Mucosa of stomach (tissue), 1 donor: ENCODE data around the gene ARID3B.
"Not testable (repeated sequence)": the region's sequence is repeated elsewhere in the genome, so short reads cannot be mapped to it uniquely, and the experiment has no call there.

Source experiments
- H3K27me3 ChIP-seq: one replicate; pipeline ENCODE4 v1.7.0; 2013; ENCODE audit warnings: mild to moderate bottlenecking, low read length; ENCODE audit not compliant: control insufficient read depth, insufficient read depth
- H3K36me3 ChIP-seq: one replicate; pipeline ENCODE4 v1.7.0; 2013; ENCODE audit warnings: low read length; ENCODE audit not compliant: control insufficient read depth, insufficient read depth
- H3K4me1 ChIP-seq: one replicate; pipeline ENCODE4 v1.7.0; 2013; ENCODE audit warnings: mild to moderate bottlenecking, low read length; ENCODE audit not compliant: control insufficient read depth, insufficient read depth
- H3K4me3 ChIP-seq: one replicate; pipeline ENCODE4 v1.7.0; 2013; ENCODE audit warnings: low read length
- H3K9ac ChIP-seq: one replicate; pipeline ENCODE4 v1.7.0; 2013; ENCODE audit warnings: mild to moderate bottlenecking, low read length, moderate library complexity
- H3K9me3 ChIP-seq: one replicate; pipeline ENCODE4 v1.7.0; 2013; ENCODE audit warnings: mild to moderate bottlenecking, low read length, moderate library complexity; ENCODE audit not compliant: control insufficient read depth
- donor health status: Pancreatic carcinoma.

Gene ARID3B

GRCh38 chr15:74540761-74541493 is at the start of gene ARID3B:
Gene ARID3B (plus strand): TSS chr15:74541220. CDS start chr15:74543937, 2,717 bp downstream.
- Histone ChIP-seq H3K36me3 (no peaks in the 10 kb centered on the region), H3K9ac (peak within 1 kb of the TSS; percentile 90), H3K4me1 (peaks cover 9% of the 10 kb centered on the region), H3K9me3 (no peaks in the 10 kb centered on the region), H3K27me3 (no peaks in the 10 kb centered on the region), H3K4me3 (peak within 1 kb of the TSS; percentile 78)

GRCh38 chr15:74496648-74497047 is 44.4 kb upstream of the ARID3B start:
- H3K4me3 ChIP-seq, result no peak overlapping the region
- no peaks in the 10 kb centered on the region for H3K9me3 ChIP-seq
- H3K27me3 ChIP-seq, result no peaks in the 10 kb centered on the region
- H3K9ac ChIP-seq, result no peak overlapping the region
- H3K4me1 ChIP-seq, result no peaks in the 10 kb centered on the region
- H3K36me3 ChIP-seq, result no peaks in the 10 kb centered on the region

GRCh38 chr15:74497584-74497983 is 43.4 kb upstream of the ARID3B start:
- no peaks in the 10 kb centered on the region for H3K36me3 ChIP-seq
- H3K27me3 ChIP-seq, result no peaks in the 10 kb centered on the region
- H3K9ac ChIP-seq, result no peak overlapping the region
- H3K9me3 ChIP-seq, result no peaks in the 10 kb centered on the region
- no peaks in the 10 kb centered on the region for H3K4me1 ChIP-seq
- no peak overlapping the region for H3K4me3 ChIP-seq

- H3K9ac ChIP-seq, result no peak overlapping the region
- no peaks in the 10 kb centered on the region for H3K36me3 ChIP-seq
These were observed 41.7 kb upstream of the ARID3B start for GRCh38 chr15:74499366-74499765.

GRCh38 chr15:74500401-74500800 is 40.6 kb upstream of the ARID3B start:
- no peaks in the 10 kb centered on the region for H3K36me3 ChIP-seq

More at GRCh38 chr15:74499366-74499765, 41.7 kb upstream of the ARID3B start:
- H3K4me1 ChIP-seq, result no peaks in the 10 kb centered on the region
- H3K27me3 ChIP-seq, result no peaks in the 10 kb centered on the region
- H3K4me3 ChIP-seq, result no peak overlapping the region
- H3K9me3 ChIP-seq, result no peaks in the 10 kb centered on the region

GRCh38 chr15:74502301-74502700 is 38.7 kb upstream of the ARID3B start:
- no peaks in the 10 kb centered on the region for H3K9me3 ChIP-seq
- H3K4me1 ChIP-seq, result no peaks in the 10 kb centered on the region
- H3K36me3 ChIP-seq, result no peaks in the 10 kb centered on the region
- no peak overlapping the region for H3K9ac ChIP-seq
- H3K27me3 ChIP-seq, result no peaks in the 10 kb centered on the region
- H3K4me3 ChIP-seq, result no peak overlapping the region

More at GRCh38 chr15:74500401-74500800, 40.6 kb upstream of the ARID3B start:
- Histone ChIP-seq H3K9ac (no peak overlapping the region), H3K27me3 (no peaks in the 10 kb centered on the region), H3K4me3 (no peak overlapping the region), H3K4me1 (no peaks in the 10 kb centered on the region), H3K9me3 (no peaks in the 10 kb centered on the region)

GRCh38 chr15:74504418-74504817 is 36.6 kb upstream of the ARID3B start:
- no peaks in the 10 kb centered on the region for H3K9me3 ChIP-seq
- no peaks in the 10 kb centered on the region for H3K36me3 ChIP-seq
- H3K4me3 ChIP-seq, result no peak overlapping the region
- H3K27me3 ChIP-seq, result no peaks in the 10 kb centered on the region
- H3K4me1 ChIP-seq, result no peaks in the 10 kb centered on the region
- H3K9ac ChIP-seq, result no peak overlapping the region

GRCh38 chr15:74504836-74505235 is 36.2 kb upstream of the ARID3B start:
- no peaks in the 10 kb centered on the region for H3K9me3 ChIP-seq
- H3K9ac ChIP-seq, result no peak overlapping the region
- no peak overlapping the region for H3K4me3 ChIP-seq
- H3K27me3 ChIP-seq, result no peaks in the 10 kb centered on the region
- no peaks in the 10 kb centered on the region for H3K4me1 ChIP-seq
- H3K36me3 ChIP-seq, result no peaks in the 10 kb centered on the region

GRCh38 chr15:74505837-74506514 is 35.0 kb upstream of the ARID3B start:
- H3K27me3 ChIP-seq, result no peaks in the 10 kb centered on the region
- no peak overlapping the region for H3K4me3 ChIP-seq
- H3K9ac ChIP-seq, result no peak overlapping the region
- H3K36me3 ChIP-seq, result no peaks in the 10 kb centered on the region
- no peaks in the 10 kb centered on the region for H3K9me3 ChIP-seq
- H3K4me1 ChIP-seq, result no peaks in the 10 kb centered on the region

- Histone ChIP-seq H3K4me3 (no peak overlapping the region), H3K9me3 (no peaks in the 10 kb centered on the region), H3K9ac (no peak overlapping the region), H3K36me3 (no peaks in the 10 kb centered on the region), H3K27me3 (no peaks in the 10 kb centered on the region), H3K4me1 (no peaks in the 10 kb centered on the region)
These were observed 34.5 kb upstream of the ARID3B start for GRCh38 chr15:74506515-74506840.

- Histone ChIP-seq H3K4me1 (no peaks in the 10 kb centered on the region), H3K36me3 (no peaks in the 10 kb centered on the region), H3K9me3 (no peaks in the 10 kb centered on the region), H3K4me3 (no peak overlapping the region), H3K9ac (no peak overlapping the region), H3K27me3 (no peaks in the 10 kb centered on the region)
These were observed 29.4 kb upstream of the ARID3B start for GRCh38 chr15:74511583-74511982.

- not testable (repeated sequence) for H3K9ac ChIP-seq, H3K4me1 ChIP-seq, H3K36me3 ChIP-seq, H3K9me3 ChIP-seq, H3K27me3 ChIP-seq, H3K4me3 ChIP-seq
These were observed 27.0 kb upstream of the ARID3B start for GRCh38 chr15:74514059-74514458.
